K562 (cell line): Measurements from ENCODE around the gene ADGRB3. TPM values are rescaled to one million over a fixed set of nuclear protein-coding genes. Genes with fewer than 3 reads are reported as not detected.

Source experiments
- BRD4 ChIP-seq: fragments of 200-600 bp; sonication (generic); IDR thresholded peaks from 2 replicates; pipeline ENCODE4 v1.6.1; 2017; ENCODE audit warnings: inconsistent platforms
- C11orf30 ChIP-seq: fragments of 450-650 bp; IDR thresholded peaks from 2 replicates; pipeline ENCODE4 v1.6.1; 2016; ENCODE audit warnings: low read depth, mild to moderate bottlenecking
- CBFA2T3 ChIP-seq: fragments of 450-650 bp; IDR thresholded peaks from 2 replicates; pipeline ENCODE4 v1.6.1; 2017
- COPS2 ChIP-seq: fragments of 450-650 bp; conservative IDR thresholded peaks from 2 replicates; pipeline ENCODE4 v1.6.1; 2016; ENCODE audit warnings: mild to moderate bottlenecking, moderate library complexity
- CUX1 ChIP-seq: fragments of 200-800 bp; sonication (Bioruptor generic); IDR thresholded peaks from 2 replicates; pipeline ENCODE4 v1.6.1; 2016; ENCODE audit warnings: missing genetic modification characterization, missing compliant biosample characterization
- DACH1 ChIP-seq: fragments of 450-650 bp; IDR thresholded peaks from 2 replicates; pipeline ENCODE4 v1.6.1; 2018; ENCODE audit not compliant: partially characterized antibody
- E2F3 ChIP-seq: fragments of 250-450 bp; sonication (Bioruptor Pico); IDR thresholded peaks from 2 replicates; pipeline ENCODE4 v1.4.0; 2020; ENCODE audit warnings: mild to moderate bottlenecking
- E4F1 ChIP-seq: fragments of 250-450 bp; sonication (Bioruptor Pico); IDR thresholded peaks from 2 replicates; pipeline ENCODE4 v1.5.0; 2021; ENCODE audit warnings: mild to moderate bottlenecking, borderline replicate concordance
- EGR1 ChIP-seq: fragments of 450-650 bp; conservative IDR thresholded peaks from 2 replicates; pipeline ENCODE4 v1.6.1; 2017; ENCODE audit warnings: mild to moderate bottlenecking
- FOXK2 ChIP-seq, 2 experiments: fragments of 450-650 bp; IDR thresholded peaks in 1 of 2; conservative IDR thresholded peaks in 1 of 2; 2 replicates each; pipeline ENCODE4 v1.6.1; 2016; ENCODE audit warnings: low read depth in 2 of 2, mild to moderate bottlenecking in 1 of 2
- IFI16 ChIP-seq: fragments of 250-450 bp; sonication (Bioruptor Pico); IDR thresholded peaks from 2 replicates; pipeline ENCODE4 v2.1.2; 2022; ENCODE audit warnings: mild to moderate bottlenecking, inconsistent platforms
- MEIS2 ChIP-seq: fragments of 450-650 bp; IDR thresholded peaks from 2 replicates; pipeline ENCODE4 v1.6.1; 2014; ENCODE audit warnings: mild to moderate bottlenecking; ENCODE audit not compliant: partially characterized antibody
- NFIX ChIP-seq: fragments of 250-450 bp; sonication (Bioruptor Pico); IDR thresholded peaks from 2 replicates; pipeline ENCODE4 v1.4.0; 2020; ENCODE audit warnings: low read depth, mild to moderate bottlenecking, moderate library complexity
- POLR2H ChIP-seq: IDR thresholded peaks from 2 replicates; pipeline ENCODE4 v1.6.1; 2016; ENCODE audit warnings: missing genetic modification characterization, low read depth, mild to moderate bottlenecking, control low read depth, missing compliant biosample characterization, moderate library complexity
- SMAD3 ChIP-seq: fragments of 450-650 bp; formaldehyde crosslinking; conservative IDR thresholded peaks from 2 replicates; pipeline ENCODE4 v1.4.0; 2020; ENCODE audit warnings: mild to moderate bottlenecking
- TBL1XR1 ChIP-seq, 2 experiments: IDR thresholded peaks; 2 replicates each; pipeline ENCODE4 v1.6.1; 2012; ENCODE audit warnings: improper control_type of control experiment in 2 of 2, low read length in 2 of 2, mild to moderate bottlenecking in 1 of 2
- TEAD4 ChIP-seq, 2 experiments: sonication (generic) in 1 of 2; formaldehyde crosslinking in 1 of 2; IDR thresholded peaks; 2 replicates each; pipeline versions ENCODE4 v1.6.1 to v1.8.0; 2012 to 2022; ENCODE audit warnings: borderline replicate concordance in 1 of 2, inconsistent platforms in 1 of 2, low read length in 1 of 2, mild to moderate bottlenecking in 1 of 2, missing genetic modification reagents in 1 of 2
- ZEB2 ChIP-seq: fragments of 450-650 bp; IDR thresholded peaks from 2 replicates; pipeline ENCODE4 v1.6.1; 2016
- ZNF354B ChIP-seq: fragments of 250-450 bp; sonication (Bioruptor Pico); IDR thresholded peaks from 2 replicates; pipeline ENCODE4 v1.4.0; 2020
- ZNF778 ChIP-seq: fragments of 450-650 bp; formaldehyde crosslinking; IDR thresholded peaks from 2 replicates; pipeline ENCODE4 v1.4.0; 2020; ENCODE audit warnings: mild to moderate bottlenecking, moderate library complexity
- polyA plus RNA-seq, 8 experiments: library from polyadenylated mRNA; depleted of rRNA in 4 of 8; stranded (reverse) in 5 of 8; unstranded in 3 of 8; fragments of >200 nt; fragmentation: Nextera tagmentation in 2 of 8; fragmentation: Illumina TruSeq in 1 of 8; extraction: Ambion mirVana in 2 of 8; extraction: Trizol in 1 of 8; gene quantifications; 2 replicates each; pipeline versions ENCODE4 v1.2.1 to v1.2.3, GENCODE V29; 2011 to 2014; ENCODE audit warnings: inconsistent platforms in 1 of 8, missing spikeins in 1 of 8
- total RNA-seq, 7 experiments: library from RNA; depleted of rRNA in 6 of 7; stranded (reverse); fragments of >200 nt in 6 of 7; fragmentation: Illumina TruSeq in 2 of 7; extraction: Trizol in 2 of 7; gene quantifications; 2 replicates each; pipeline versions ENCODE4 v1.2.1 to v1.2.3, GENCODE V29; 2011 to 2021; ENCODE audit warnings: low replicate concordance in 1 of 7

The ADGRB3 gene
- total and polyA plus RNA-seq, 9 of the 15 experiments (the other 6 are each of a cell fraction or from before 2014, with no cell fraction given), result 0.90 to 7.8 (median 2.4) TPM

- TF ChIP-seq NFIX (CRISPR knock-in tag), result no peak
- peak; percentile 54 for TF ChIP-seq CBFA2T3
- no peak for TF ChIP-seq SMAD3 (CRISPR knock-in tag)
- TF ChIP-seq DACH1, result peak; percentile 82
- TF ChIP-seq BRD4, result no peak
- TF ChIP-seq E2F3 (CRISPR knock-in tag), result no peak
- no peak for TF ChIP-seq IFI16 (CRISPR knock-in tag)
- TF ChIP-seq MEIS2, result no peak
- no peak for TF ChIP-seq TBL1XR1 (IDR thresholded peaks at IDR 0.05; ENCODE audit: low read length in 2 of 2)
- no peak for TF ChIP-seq C11orf30
- no peak for TF ChIP-seq CUX1 (CRISPR knock-in tag)
- peak; percentile 89 for TF ChIP-seq EGR1
- no peak for TF ChIP-seq POLR2H (tag)
- TF ChIP-seq COPS2, result no peak
- 0 out of 4 replicates have a peak, but pooled peaks of 1 of the 2 experiments have one; percentile 26 for TF ChIP-seq FOXK2 (conservative IDR thresholded peaks at IDR 0.05 in 1 of 2, IDR thresholded peaks at IDR 0.05 in 1 of 2; ENCODE audit: low read depth in 2 of 2)
- no peak for TF ChIP-seq ZEB2
- no peak for TF ChIP-seq ZNF778
- no peak for TF ChIP-seq E4F1 (CRISPR knock-in tag)
- no peak for TF ChIP-seq ZNF354B (CRISPR knock-in tag)
- TF ChIP-seq TEAD4 (IDR thresholded peaks at IDR 0.05; ENCODE audit: low read length), result 0 out of 2 replicates have a peak, but pooled peaks have one; percentile 27
- no peak for TF ChIP-seq TEAD4 (CRISPR knock-in tag; IDR thresholded peaks at IDR 0.05; ENCODE audit: borderline replicate concordance)
These were observed 266.0 kb downstream of the ADGRB3 start (continued) for GRCh38 chr6:68901044-68901443.
